PC-9 (cell line): ENCODE results near the gene SPATA2. TPM values are rescaled to one million over a fixed set of nuclear protein-coding genes. Genes with fewer than 3 reads are reported as not detected.

ENCODE experiments used
- BruUV-seq: library from RNA; stranded (reverse); fragments of 400-500 nt; replicated peaks from 2 replicates; lab custom pipeline; 2021; lab: Mats Ljungman, UMichigan
- CTCF ChIA-PET: fragments of 300-600 bp; sonication (Branson Sonifier 250); formaldehyde crosslinking; loops from one replicate; lab custom pipeline; 2022; ENCODE audit warnings: antibody characterized with exemption; lab: Charles Lee
- POLR2A ChIA-PET: fragments of 300-600 bp; sonication (Branson Sonifier 250); formaldehyde crosslinking; loops from one replicate; lab custom pipeline; 2022; ENCODE audit warnings: antibody characterized with exemption; ENCODE audit not compliant: unreplicated experiment; lab: Charles Lee
- DNase-seq, 2 experiments: peaks; one replicate each; pipeline versions ENCODE4 v3.0.0 to v3.0.0-alpha.2; 2015 to 2022; ENCODE audit warnings: mixed read lengths in 1 of 2
- H2AFZ ChIP-seq: fragments of 200-600 bp; sonication (generic); 2 replicates; pipeline ENCODE4 v1.8.1; 2017; ENCODE audit warnings: antibody characterized with exemption
- H3F3A ChIP-seq: fragments of 200-600 bp; sonication (generic); 2 replicates; pipeline ENCODE4 v1.8.1; 2017; ENCODE audit warnings: antibody characterized with exemption, mild to moderate bottlenecking, low read depth; ENCODE audit not compliant: insufficient read depth
- H3K27ac ChIP-seq: fragments of 200-600 bp; sonication (generic); 2 replicates; pipeline ENCODE4 v1.6.1; 2016; ENCODE audit warnings: mixed run types
- H3K27me3 ChIP-seq: fragments of 200-600 bp; sonication (generic); 2 replicates; pipeline ENCODE4 v1.6.1; 2016; ENCODE audit warnings: low read depth, mixed run types; ENCODE audit not compliant: insufficient read depth
- H3K36me3 ChIP-seq: fragments of 200-600 bp; sonication (generic); 2 replicates; pipeline ENCODE4 v1.6.1; 2016; ENCODE audit warnings: low read depth, mixed run types
- H3K4me1 ChIP-seq: fragments of 200-600 bp; sonication (generic); replicated peaks from 2 replicates; pipeline ENCODE4 v1.6.1; 2016; ENCODE audit warnings: mixed run types; ENCODE audit not compliant: insufficient read depth
- H3K4me2 ChIP-seq: fragments of 200-600 bp; sonication (generic); 2 replicates; pipeline ENCODE4 v1.6.1; 2017; ENCODE audit warnings: mixed run types
- H3K4me3 ChIP-seq: fragments of 200-600 bp; sonication (generic); 2 replicates; pipeline ENCODE4 v1.6.1; 2016; ENCODE audit warnings: mixed run types
- H3K79me2 ChIP-seq: fragments of 200-600 bp; sonication (generic); 2 replicates; pipeline ENCODE4 v1.6.1; 2017; ENCODE audit warnings: low read depth, mixed run types
- H3K9me2 ChIP-seq: fragments of 200-600 bp; sonication (generic); 2 replicates; pipeline ENCODE4 v1.8.1; 2017; ENCODE audit warnings: mild to moderate bottlenecking; ENCODE audit not compliant: insufficient read depth
- H3K9me3 ChIP-seq: fragments of 200-600 bp; sonication (generic); 2 replicates; pipeline ENCODE4 v1.8.1; 2016; ENCODE audit warnings: low read depth; ENCODE audit not compliant: insufficient read depth
- H4K20me1 ChIP-seq: fragments of 200-600 bp; sonication (generic); 2 replicates; pipeline ENCODE4 v1.8.1; 2017; ENCODE audit not compliant: insufficient read depth
- EZH2 ChIP-seq: fragments of 200-600 bp; sonication (generic); IDR thresholded peaks from 2 replicates; pipeline ENCODE4 v1.8.0; 2017; ENCODE audit warnings: antibody characterized with exemption, low read depth
- intact Hi-C: fragments of 100-400 bp; cut with micrococcal nuclease; formaldehyde crosslinking; loops from one replicate; pipeline ENCODE4 v1.10.0; 2022; ENCODE audit not compliant: unreplicated experiment
- total RNA-seq: library from RNA; stranded (reverse); gene quantifications from 2 replicates; pipeline ENCODE4 v1.2.3, GENCODE V29; 2021
- TF ChIP-seq, protein P1 (sequence below): fragments of 200-600 bp; sonication (generic); conservative IDR thresholded peaks from 2 replicates; pipeline ENCODE4 v1.6.1; 2017; ENCODE audit warnings: mixed run types, antibody characterized with exemption, mild to moderate bottlenecking, moderate library complexity

The SPATA2 gene
- total RNA-seq, 1 experiment from 2014 or later: 10.9 TPM

DNA sequence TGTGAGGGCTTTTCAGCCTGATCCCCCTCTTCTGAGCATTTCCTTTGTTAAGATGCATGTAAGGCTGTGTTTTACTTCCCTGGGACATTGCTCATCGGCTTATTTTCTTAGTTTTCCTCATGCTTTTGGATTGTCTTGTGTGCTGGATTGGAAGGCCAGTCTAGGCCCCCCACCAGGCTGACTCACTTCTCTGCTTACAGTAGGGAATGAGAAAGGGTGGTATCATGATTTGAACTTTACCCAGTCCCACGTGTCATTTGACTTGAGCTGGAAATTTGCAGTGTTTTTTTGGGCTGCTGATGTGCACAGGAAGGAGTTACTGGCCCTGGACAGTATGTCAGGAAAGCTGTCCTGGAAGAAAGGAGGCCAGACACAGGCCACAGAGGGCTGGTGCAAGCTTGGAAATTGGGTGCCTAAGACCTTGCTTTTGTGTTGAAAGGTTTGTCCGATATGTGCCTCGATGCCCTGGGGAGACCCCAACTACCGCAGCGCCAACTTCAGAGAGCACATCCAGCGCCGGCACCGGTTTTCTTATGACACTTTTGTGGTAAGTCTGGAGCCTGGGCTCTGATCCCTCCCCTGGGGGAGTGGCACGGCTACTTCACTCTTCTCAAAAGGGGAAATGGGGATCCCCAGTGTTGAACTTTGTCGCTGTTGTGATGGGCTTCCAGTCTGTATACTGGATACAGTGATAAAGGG lies 33.6 kb upstream of the SPATA2 start:
- TF ChIP-seq, protein P1, sequence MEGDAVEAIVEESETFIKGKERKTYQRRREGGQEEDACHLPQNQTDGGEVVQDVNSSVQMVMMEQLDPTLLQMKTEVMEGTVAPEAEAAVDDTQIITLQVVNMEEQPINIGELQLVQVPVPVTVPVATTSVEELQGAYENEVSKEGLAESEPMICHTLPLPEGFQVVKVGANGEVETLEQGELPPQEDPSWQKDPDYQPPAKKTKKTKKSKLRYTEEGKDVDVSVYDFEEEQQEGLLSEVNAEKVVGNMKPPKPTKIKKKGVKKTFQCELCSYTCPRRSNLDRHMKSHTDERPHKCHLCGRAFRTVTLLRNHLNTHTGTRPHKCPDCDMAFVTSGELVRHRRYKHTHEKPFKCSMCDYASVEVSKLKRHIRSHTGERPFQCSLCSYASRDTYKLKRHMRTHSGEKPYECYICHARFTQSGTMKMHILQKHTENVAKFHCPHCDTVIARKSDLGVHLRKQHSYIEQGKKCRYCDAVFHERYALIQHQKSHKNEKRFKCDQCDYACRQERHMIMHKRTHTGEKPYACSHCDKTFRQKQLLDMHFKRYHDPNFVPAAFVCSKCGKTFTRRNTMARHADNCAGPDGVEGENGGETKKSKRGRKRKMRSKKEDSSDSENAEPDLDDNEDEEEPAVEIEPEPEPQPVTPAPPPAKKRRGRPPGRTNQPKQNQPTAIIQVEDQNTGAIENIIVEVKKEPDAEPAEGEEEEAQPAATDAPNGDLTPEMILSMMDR: no peak
- no peak for TF ChIP-seq EZH2
- Histone ChIP-seq H4K20me1 (peaks cover 61% of the 10 kb centered on the region), H3K27me3 (no peaks in the 10 kb centered on the region), H3F3A (peaks cover 71% of the 10 kb centered on the region), H3K27ac (no peak overlapping the region), H3K36me3 (peaks cover 69% of the 10 kb centered on the region), H3K9me3 (no peaks in the 10 kb centered on the region), H3K4me2 (no peak overlapping the region), H2AFZ (no peak overlapping the region), H3K9me2 (no peaks in the 10 kb centered on the region), H3K79me2 (peaks cover 37% of the 10 kb centered on the region), H3K4me1 (no peaks in the 10 kb centered on the region), H3K4me3 (no peak overlapping the region)
- CTCF ChIA-PET: interaction anchor here (0.7 kb wide), 1 partner anchor 104 kb away, joined by 3 read pairs; no protein-coding TSS in a partner anchor
- POLR2A ChIA-PET: no interaction called here
- no TSS peak for BruUV-seq
- no peak for DNase-seq
- intact Hi-C loops: no loop called here

DNA sequence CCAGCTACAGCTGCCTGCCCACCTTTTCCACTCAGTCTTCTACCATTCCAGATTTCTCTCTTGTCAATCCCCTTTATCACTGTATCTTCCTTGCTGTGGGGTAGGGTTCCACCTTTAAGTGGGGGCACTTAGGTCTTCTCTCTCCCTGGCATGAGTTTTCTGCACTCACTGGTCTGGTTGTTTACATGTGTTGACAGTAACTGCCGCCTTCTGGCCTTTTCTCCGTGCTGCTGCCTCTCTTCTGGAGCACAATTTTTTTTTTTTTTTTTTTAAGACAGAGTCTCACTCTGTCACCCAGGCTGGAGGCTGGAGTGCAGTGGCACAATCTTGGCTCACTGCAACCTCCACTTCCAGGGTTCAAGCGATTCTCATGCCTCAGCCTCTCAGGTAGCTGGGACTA lies 32.8 kb upstream of the SPATA2 start:
- H3K4me2 ChIP-seq: no peak overlapping the region
- H3K4me1 ChIP-seq: no peaks in the 10 kb centered on the region
- H3K36me3 ChIP-seq: peaks cover 64% of the 10 kb centered on the region
- intact Hi-C loops: no loop called here
- CTCF ChIA-PET: no interaction called here
- no peak overlapping the region for H3K27ac ChIP-seq
- H3K79me2 ChIP-seq: peaks cover 41% of the 10 kb centered on the region
- H3K27me3 ChIP-seq: no peaks in the 10 kb centered on the region
- no peak overlapping the region for H2AFZ ChIP-seq
- no peak for DNase-seq
- H3K9me3 ChIP-seq: no peaks in the 10 kb centered on the region
- TF ChIP-seq, protein P1: no peak
- TF ChIP-seq EZH2: no peak
- peaks cover 72% of the 10 kb centered on the region for H3F3A ChIP-seq
- peaks cover 63% of the 10 kb centered on the region for H4K20me1 ChIP-seq
- POLR2A ChIA-PET: interaction anchor here (0.6 kb wide), 1 partner anchor 12 kb away, joined by 3 read pairs; no protein-coding TSS in a partner anchor
- H3K9me2 ChIP-seq: no peaks in the 10 kb centered on the region
- no TSS peak for BruUV-seq
- no peak overlapping the region for H3K4me3 ChIP-seq

DNA sequence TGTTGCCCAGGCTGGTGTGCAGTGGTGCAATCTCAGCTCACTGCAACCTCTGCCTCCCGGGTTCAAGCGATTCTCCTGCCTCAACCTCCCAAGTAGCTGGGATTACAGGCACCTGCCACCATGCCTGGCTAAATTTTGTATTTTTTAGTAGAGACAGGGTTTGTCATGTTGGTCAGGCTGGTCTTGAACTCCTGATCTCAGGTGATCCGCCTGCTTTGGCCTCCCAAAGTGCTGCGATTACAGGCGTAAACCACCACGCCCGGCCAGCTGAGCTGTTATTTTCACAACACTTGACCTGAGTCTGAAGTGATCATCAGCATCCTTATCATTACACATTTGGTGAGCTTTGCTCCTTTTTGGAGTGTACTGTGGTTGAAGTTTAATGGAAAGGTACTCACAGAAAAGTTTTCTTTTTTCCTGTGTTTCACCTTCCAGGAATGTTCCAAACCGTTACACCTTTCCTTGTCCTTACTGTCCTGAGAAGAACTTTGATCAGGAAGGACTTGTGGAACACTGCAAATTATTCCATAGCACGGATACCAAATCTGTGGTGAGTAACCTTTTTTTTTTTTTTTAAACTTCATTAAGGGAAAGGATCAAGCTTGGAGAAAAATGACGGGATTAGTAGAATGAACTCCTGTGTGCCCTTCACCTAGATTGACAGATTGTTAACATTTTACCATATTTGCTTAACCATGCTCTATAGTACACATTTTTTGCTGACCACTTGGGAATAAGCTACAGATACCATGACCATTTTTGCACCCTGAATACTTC lies 30.6 kb upstream of the SPATA2 start:
- H3K4me2 ChIP-seq: no peak overlapping the region
- H3K4me3 ChIP-seq: no peak overlapping the region
- H3K4me1 ChIP-seq: 0 out of 2 replicates have a peak, but pooled peaks cover 3% of the 10 kb centered on the region
- peaks cover 71% of the 10 kb centered on the region for H3F3A ChIP-seq
- no peak for DNase-seq
- CTCF ChIA-PET: interaction anchor here (0.6 to 1.2 kb wide), 3 partner anchors 20 to 150 kb away, joined by 3 to 8 read pairs (median 6); no protein-coding TSS in a partner anchor
- BruUV-seq: no TSS peak
- TF ChIP-seq, protein P1: no peak
- TF ChIP-seq EZH2: no peak
- peaks cover 70% of the 10 kb centered on the region for H3K36me3 ChIP-seq
- POLR2A ChIA-PET: interaction anchor here (0.7 kb wide), 1 partner anchor 34 kb away, joined by 5 read pairs; no protein-coding TSS in a partner anchor
- H3K9me3 ChIP-seq: no peaks in the 10 kb centered on the region
- no peak overlapping the region for H2AFZ ChIP-seq
- H3K27me3 ChIP-seq: no peaks in the 10 kb centered on the region
- intact Hi-C loops: no loop called here
- H4K20me1 ChIP-seq: peaks cover 66% of the 10 kb centered on the region
- no peaks in the 10 kb centered on the region for H3K9me2 ChIP-seq
- peaks cover 63% of the 10 kb centered on the region for H3K79me2 ChIP-seq
- H3K27ac ChIP-seq: no peak overlapping the region
